ENCODE data around the gene NPAS2. TPM values are rescaled to one million over a fixed set of nuclear protein-coding genes. Genes with fewer than 3 reads are reported as not detected.

The NPAS2 gene
- total RNA-seq, 1 experiment from 2014 or later: not detected

GRCh38 chr2:100940766-100941645 is 121.1 kb downstream of the NPAS2 start:
- H3K4me3 ChIP-seq (ENCODE audit: low read length): no peak overlapping the region
- no peak overlapping the region for H2AFZ ChIP-seq (ENCODE audit: low read length)
- H3K36me3 ChIP-seq (ENCODE audit: insufficient read depth, low read length): no peaks in the 10 kb centered on the region
- no peaks in the 10 kb centered on the region for H4K20me1 ChIP-seq (ENCODE audit: insufficient read depth, low read depth, low read length)
- no peaks in the 10 kb centered on the region for H3K9me2 ChIP-seq (replicated peaks; ENCODE audit: insufficient read depth, low read length)
- H3K27me3 ChIP-seq (ENCODE audit: low read length): no peaks in the 10 kb centered on the region
- no peak overlapping the region for H3K9ac ChIP-seq (ENCODE audit: low read length)
- no peak overlapping the region for H3K4me2 ChIP-seq (ENCODE audit: low read depth, low read length, poor library complexity, severe bottlenecking)
- H3K79me2 ChIP-seq (ENCODE audit: low read length): no peaks in the 10 kb centered on the region
- no peaks in the 10 kb centered on the region for H3K9me3 ChIP-seq (ENCODE audit: low read length)
- DNase-seq: no peak
- H3K4me1 ChIP-seq (ENCODE audit: low read length): no peaks in the 10 kb centered on the region; the same call in 1 of the 2 replicates
- no peak overlapping the region for H3K27ac ChIP-seq (ENCODE audit: low read length)

- Histone ChIP-seq H3K4me3 (ENCODE audit: low read length) (no peak overlapping the region), H3K79me2 (ENCODE audit: low read length) (no peaks in the 10 kb centered on the region), H3K4me1 (ENCODE audit: low read length) (no peaks in the 10 kb centered on the region; the same call in 1 of the 2 replicates), H4K20me1 (ENCODE audit: insufficient read depth, low read depth, low read length) (no peaks in the 10 kb centered on the region), H3K9me3 (ENCODE audit: low read length) (no peaks in the 10 kb centered on the region), H3K27ac (ENCODE audit: low read length) (no peak overlapping the region), H3K9me2 (replicated peaks; ENCODE audit: insufficient read depth, low read length) (no peaks in the 10 kb centered on the region), H3K27me3 (ENCODE audit: low read length) (no peaks in the 10 kb centered on the region), H3K9ac (ENCODE audit: low read length) (no peak overlapping the region), H3K36me3 (ENCODE audit: insufficient read depth, low read length) (no peaks in the 10 kb centered on the region), H2AFZ (ENCODE audit: low read length) (no peak overlapping the region), H3K4me2 (ENCODE audit: low read depth, low read length, poor library complexity, severe bottlenecking) (no peak overlapping the region)
- DNase-seq: no peak
Measured at GRCh38 chr2:100941646-100942240, 121.8 kb downstream of the NPAS2 start.

- no peak for DNase-seq
- Histone ChIP-seq H3K36me3 (ENCODE audit: insufficient read depth, low read length) (no peaks in the 10 kb centered on the region), H3K27me3 (ENCODE audit: low read length) (no peaks in the 10 kb centered on the region), H3K9me2 (replicated peaks; ENCODE audit: insufficient read depth, low read length) (no peaks in the 10 kb centered on the region), H3K4me2 (ENCODE audit: low read depth, low read length, poor library complexity, severe bottlenecking) (no peak overlapping the region), H3K9ac (ENCODE audit: low read length) (no peak overlapping the region), H3K4me3 (ENCODE audit: low read length) (no peak overlapping the region), H3K27ac (ENCODE audit: low read length) (no peak overlapping the region), H4K20me1 (ENCODE audit: insufficient read depth, low read depth, low read length) (no peaks in the 10 kb centered on the region), H3K9me3 (ENCODE audit: low read length) (no peaks in the 10 kb centered on the region), H3K4me1 (ENCODE audit: low read length) (no peaks in the 10 kb centered on the region; the same call in 1 of the 2 replicates), H2AFZ (ENCODE audit: low read length) (no peak overlapping the region), H3K79me2 (ENCODE audit: low read length) (no peaks in the 10 kb centered on the region)
Measured at GRCh38 chr2:100944617-100945432, 124.9 kb downstream of the NPAS2 start.

GRCh38 chr2:100945433-100945740 is 125.4 kb downstream of the NPAS2 start:
- H3K27me3 ChIP-seq (ENCODE audit: low read length): no peaks in the 10 kb centered on the region
- H3K9me2 ChIP-seq (replicated peaks; ENCODE audit: insufficient read depth, low read length): no peaks in the 10 kb centered on the region
- H3K4me1 ChIP-seq (ENCODE audit: low read length): no peaks in the 10 kb centered on the region
- no peaks in the 10 kb centered on the region for H3K79me2 ChIP-seq (ENCODE audit: low read length)
- H3K4me3 ChIP-seq (ENCODE audit: low read length): no peak overlapping the region
- H2AFZ ChIP-seq (ENCODE audit: low read length): no peak overlapping the region
- H4K20me1 ChIP-seq (ENCODE audit: insufficient read depth, low read depth, low read length): no peaks in the 10 kb centered on the region
- H3K9ac ChIP-seq (ENCODE audit: low read length): no peak overlapping the region
- no peak overlapping the region for H3K4me2 ChIP-seq (ENCODE audit: low read depth, low read length, poor library complexity, severe bottlenecking)
- H3K27ac ChIP-seq (ENCODE audit: low read length): no peak overlapping the region
- no peaks in the 10 kb centered on the region for H3K9me3 ChIP-seq (ENCODE audit: low read length)
- DNase-seq: no peak
- no peaks in the 10 kb centered on the region for H3K36me3 ChIP-seq (ENCODE audit: insufficient read depth, low read length)

- no peak overlapping the region for H3K4me3 ChIP-seq (ENCODE audit: low read length)
- H4K20me1 ChIP-seq (ENCODE audit: insufficient read depth, low read depth, low read length): no peaks in the 10 kb centered on the region
- no peak overlapping the region for H3K9ac ChIP-seq (ENCODE audit: low read length)
- DNase-seq: no peak
- H3K9me3 ChIP-seq (ENCODE audit: low read length): no peaks in the 10 kb centered on the region
- H3K4me2 ChIP-seq (ENCODE audit: low read depth, low read length, poor library complexity, severe bottlenecking): no peak overlapping the region
- no peaks in the 10 kb centered on the region for H3K9me2 ChIP-seq (replicated peaks; ENCODE audit: insufficient read depth, low read length)
- H3K27me3 ChIP-seq (ENCODE audit: low read length): no peaks in the 10 kb centered on the region
- no peaks in the 10 kb centered on the region for H3K4me1 ChIP-seq (ENCODE audit: low read length)
- no peaks in the 10 kb centered on the region for H3K79me2 ChIP-seq (ENCODE audit: low read length)
- no peak overlapping the region for H2AFZ ChIP-seq (ENCODE audit: low read length)
- no peaks in the 10 kb centered on the region for H3K36me3 ChIP-seq (ENCODE audit: insufficient read depth, low read length)
- H3K27ac ChIP-seq (ENCODE audit: low read length): no peak overlapping the region
Measured at GRCh38 chr2:100945930-100946607, 126.1 kb downstream of the NPAS2 start.

- no peaks in the 10 kb centered on the region for H3K27me3 ChIP-seq (ENCODE audit: low read length)
- no peak overlapping the region for H3K27ac ChIP-seq (ENCODE audit: low read length)
- H3K36me3 ChIP-seq (ENCODE audit: insufficient read depth, low read length): no peaks in the 10 kb centered on the region
- no peaks in the 10 kb centered on the region for H3K9me3 ChIP-seq (ENCODE audit: low read length)
- H3K79me2 ChIP-seq (ENCODE audit: low read length): no peaks in the 10 kb centered on the region
- H3K9me2 ChIP-seq (replicated peaks; ENCODE audit: insufficient read depth, low read length): no peaks in the 10 kb centered on the region
- no peaks in the 10 kb centered on the region for H4K20me1 ChIP-seq (ENCODE audit: insufficient read depth, low read depth, low read length)
- no peak for DNase-seq
- H3K9ac ChIP-seq (ENCODE audit: low read length): no peak overlapping the region
- no peak overlapping the region for H3K4me3 ChIP-seq (ENCODE audit: low read length)
- H3K4me1 ChIP-seq (ENCODE audit: low read length): no peaks in the 10 kb centered on the region
- H2AFZ ChIP-seq (ENCODE audit: low read length): no peak overlapping the region
- no peak overlapping the region for H3K4me2 ChIP-seq (ENCODE audit: low read depth, low read length, poor library complexity, severe bottlenecking)
Measured at GRCh38 chr2:100948942-100949811, 129.2 kb downstream of the NPAS2 start.

GRCh38 chr2:100952512-100952911 is 132.6 kb downstream of the NPAS2 start:
- Histone ChIP-seq H3K9ac (ENCODE audit: low read length) (no peak overlapping the region), H3K4me2 (ENCODE audit: low read depth, low read length, poor library complexity, severe bottlenecking) (no peak overlapping the region), H4K20me1 (ENCODE audit: insufficient read depth, low read depth, low read length) (no peaks in the 10 kb centered on the region), H2AFZ (ENCODE audit: low read length) (no peak overlapping the region), H3K4me3 (ENCODE audit: low read length) (no peak overlapping the region), H3K27me3 (ENCODE audit: low read length) (no peaks in the 10 kb centered on the region), H3K36me3 (ENCODE audit: insufficient read depth, low read length) (no peaks in the 10 kb centered on the region), H3K9me2 (replicated peaks; ENCODE audit: insufficient read depth, low read length) (no peaks in the 10 kb centered on the region), H3K79me2 (ENCODE audit: low read length) (no peaks in the 10 kb centered on the region), H3K4me1 (ENCODE audit: low read length) (no peaks in the 10 kb centered on the region), H3K9me3 (ENCODE audit: low read length) (no peaks in the 10 kb centered on the region), H3K27ac (ENCODE audit: low read length) (no peak overlapping the region)
- DNase-seq: no peak
